OCI-LY1 (cell line): ENCODE data around the gene ATXN7.

Experiments
- H2AFZ ChIP-seq: fragments of 200-600 bp; sonication (generic), shearing (Covaris generic); 2 replicates; pipeline ENCODE4 v1.6.0; 2014; ENCODE audit warnings: antibody characterized with exemption, mild to moderate bottlenecking, low read length
- H3F3A ChIP-seq: fragments of 200-600 bp; sonication (generic), shearing (Covaris generic); 2 replicates; pipeline ENCODE4 v1.6.0; 2014; ENCODE audit warnings: mild to moderate bottlenecking, antibody characterized with exemption, low read length, moderate library complexity; ENCODE audit not compliant: insufficient read depth
- H3K27ac ChIP-seq: fragments of 200-600 bp; sonication (generic); 2 replicates; pipeline ENCODE4 v1.5.1; 2014; ENCODE audit warnings: low read length, mixed run types, mild to moderate bottlenecking, low read depth; ENCODE audit not compliant: poor library complexity, severe bottlenecking
- H3K27me3 ChIP-seq: fragments of 200-600 bp; sonication (generic); 2 replicates; pipeline ENCODE4 v1.6.0; 2014; ENCODE audit warnings: antibody characterized with exemption, mild to moderate bottlenecking, low read length, moderate library complexity; ENCODE audit not compliant: insufficient read depth
- H3K36me3 ChIP-seq: fragments of 200-600 bp; sonication (generic); 2 replicates; pipeline ENCODE4 v1.6.1; 2014; ENCODE audit warnings: mild to moderate bottlenecking, antibody characterized with exemption, low read length, moderate library complexity, mixed read lengths; ENCODE audit not compliant: insufficient read depth
- H3K4me1 ChIP-seq: fragments of 200-600 bp; sonication (generic); 2 replicates; pipeline ENCODE4 v1.5.1; 2014; ENCODE audit warnings: mild to moderate bottlenecking, low read length, moderate library complexity; ENCODE audit not compliant: insufficient read depth, severe bottlenecking
- H3K4me2 ChIP-seq: fragments of 200-600 bp; sonication (generic), shearing (Covaris generic); 2 replicates; pipeline ENCODE4 v1.6.1; 2014; ENCODE audit warnings: low read length
- H3K4me3 ChIP-seq: fragments of 200-600 bp; sonication (generic); 2 replicates; pipeline ENCODE4 v1.5.1; 2014; ENCODE audit warnings: low read length, low read depth, mild to moderate bottlenecking, mixed read lengths; ENCODE audit not compliant: poor library complexity, severe bottlenecking
- H3K79me2 ChIP-seq: fragments of 200-600 bp; shearing (Covaris generic); 2 replicates; pipeline ENCODE4 v1.6.1; 2016; ENCODE audit warnings: mixed run types, low read length, mixed read lengths; ENCODE audit not compliant: insufficient read depth
- H3K9ac ChIP-seq: fragments of 200-600 bp; sonication (generic), shearing (Covaris generic); 2 replicates; pipeline ENCODE4 v1.6.1; 2014; ENCODE audit warnings: mild to moderate bottlenecking, low read length, mixed read lengths
- H3K9me2 ChIP-seq: fragments of 200-600 bp; sonication (generic), shearing (Covaris generic); 2 replicates; pipeline ENCODE4 v1.6.1; 2014; ENCODE audit warnings: low read depth, mild to moderate bottlenecking, low read length, mixed read lengths
- H3K9me3 ChIP-seq: fragments of 200-600 bp; shearing (Covaris generic); 2 replicates; pipeline ENCODE4 v1.6.1; 2014; ENCODE audit warnings: low read length, mixed read lengths
- H4K20me1 ChIP-seq: fragments of 200-600 bp; sonication (generic), shearing (Covaris generic); 2 replicates; pipeline ENCODE4 v1.6.0; 2016; ENCODE audit warnings: mild to moderate bottlenecking, low read length; ENCODE audit not compliant: insufficient read depth
- EZH2 ChIP-seq: fragments of 200-600 bp; sonication (generic), shearing (Covaris generic); IDR thresholded peaks from 2 replicates; pipeline ENCODE4 v1.8.0; 2017; ENCODE audit warnings: borderline replicate concordance, mixed run types, mild to moderate bottlenecking, antibody characterized with exemption, low read length, moderate library complexity, mixed read lengths
- TF ChIP-seq, protein P1 (sequence below): fragments of 200-600 bp; sonication (generic), shearing (Covaris generic); IDR thresholded peaks from 2 replicates; pipeline ENCODE4 v1.5.1; 2017; ENCODE audit warnings: mild to moderate bottlenecking, antibody characterized with exemption, low read length, moderate library complexity, mixed read lengths

The ATXN7 gene

DNA sequence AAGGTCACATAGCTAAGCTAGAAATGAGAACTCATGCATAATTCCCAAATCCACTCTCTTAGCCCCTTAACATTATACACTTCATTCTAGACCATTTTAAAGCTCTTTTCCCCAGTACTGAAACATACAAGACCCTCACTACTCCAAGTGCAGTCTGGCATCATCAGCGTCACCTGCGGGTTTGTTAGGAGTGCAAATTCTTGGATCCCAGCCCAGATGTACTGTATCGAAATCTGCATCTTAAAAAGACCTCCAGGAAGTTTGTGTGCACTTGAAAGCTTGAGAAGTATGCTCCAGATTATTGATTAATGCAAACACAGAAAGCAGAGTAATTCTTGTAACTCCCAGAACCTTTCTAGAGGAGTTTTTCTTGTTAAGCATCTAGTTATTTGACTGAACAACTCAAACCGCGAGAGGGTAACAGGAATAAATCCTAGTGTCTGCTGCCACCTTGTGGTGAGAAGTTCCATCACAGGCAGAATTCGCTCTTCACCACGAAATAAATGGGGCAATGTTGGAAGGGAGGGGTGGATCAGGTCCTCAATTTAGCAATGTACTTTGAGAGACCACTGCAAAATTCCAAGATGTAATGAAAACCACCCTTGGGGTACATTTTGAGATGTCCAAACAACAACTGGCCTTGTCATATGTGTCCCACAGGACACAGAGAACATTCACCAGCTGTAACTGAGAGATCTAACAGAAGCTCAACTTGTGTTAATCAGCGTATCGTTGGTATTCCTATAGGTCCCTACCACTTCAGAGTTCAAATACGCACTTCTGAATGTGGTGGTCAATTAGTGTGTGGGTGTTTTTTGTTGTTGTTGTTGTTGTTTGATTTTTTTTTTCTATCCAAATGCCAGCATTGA lies 45.2 kb upstream of the ATXN7 start:
- no peaks in the 10 kb centered on the region for H3K79me2 ChIP-seq
- no peaks in the 10 kb centered on the region for H3K27me3 ChIP-seq
- H3K9me2 ChIP-seq: no peaks in the 10 kb centered on the region
- TF ChIP-seq, protein P1, sequence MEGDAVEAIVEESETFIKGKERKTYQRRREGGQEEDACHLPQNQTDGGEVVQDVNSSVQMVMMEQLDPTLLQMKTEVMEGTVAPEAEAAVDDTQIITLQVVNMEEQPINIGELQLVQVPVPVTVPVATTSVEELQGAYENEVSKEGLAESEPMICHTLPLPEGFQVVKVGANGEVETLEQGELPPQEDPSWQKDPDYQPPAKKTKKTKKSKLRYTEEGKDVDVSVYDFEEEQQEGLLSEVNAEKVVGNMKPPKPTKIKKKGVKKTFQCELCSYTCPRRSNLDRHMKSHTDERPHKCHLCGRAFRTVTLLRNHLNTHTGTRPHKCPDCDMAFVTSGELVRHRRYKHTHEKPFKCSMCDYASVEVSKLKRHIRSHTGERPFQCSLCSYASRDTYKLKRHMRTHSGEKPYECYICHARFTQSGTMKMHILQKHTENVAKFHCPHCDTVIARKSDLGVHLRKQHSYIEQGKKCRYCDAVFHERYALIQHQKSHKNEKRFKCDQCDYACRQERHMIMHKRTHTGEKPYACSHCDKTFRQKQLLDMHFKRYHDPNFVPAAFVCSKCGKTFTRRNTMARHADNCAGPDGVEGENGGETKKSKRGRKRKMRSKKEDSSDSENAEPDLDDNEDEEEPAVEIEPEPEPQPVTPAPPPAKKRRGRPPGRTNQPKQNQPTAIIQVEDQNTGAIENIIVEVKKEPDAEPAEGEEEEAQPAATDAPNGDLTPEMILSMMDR: peak; percentile 87
- no peak for TF ChIP-seq EZH2
- no peaks in the 10 kb centered on the region for H4K20me1 ChIP-seq
- no peak overlapping the region for H2AFZ ChIP-seq
- H3K4me1 ChIP-seq: no peaks in the 10 kb centered on the region
- H3K27ac ChIP-seq: no peak overlapping the region
- H3K4me3 ChIP-seq: no peak overlapping the region
- H3K9me3 ChIP-seq: no peaks in the 10 kb centered on the region
- no peaks in the 10 kb centered on the region for H3F3A ChIP-seq
- H3K9ac ChIP-seq: no peak overlapping the region
- H3K4me2 ChIP-seq: no peak overlapping the region
- H3K36me3 ChIP-seq: no peaks in the 10 kb centered on the region

GRCh38 chr3:63819151-63819398 lies 44.6 kb upstream of the ATXN7 start, which contains the start of gene C3orf49:
Gene C3orf49 (plus strand): TSS chr3:63819299. CDS start chr3:63819472, 173 bp downstream.
- Histone ChIP-seq H4K20me1 (no peaks in the 10 kb centered on the region), H3K4me2 (no peak within 1 kb of the TSS), H3K9ac (no peak within 1 kb of the TSS), H3K9me2 (no peaks in the 10 kb centered on the region), H3K4me3 (no peak within 1 kb of the TSS), H3K27me3 (no peaks in the 10 kb centered on the region), H3K79me2 (no peaks in the 10 kb centered on the region), H3F3A (no peaks in the 10 kb centered on the region), H3K27ac (no peak within 1 kb of the TSS), H3K36me3 (no peaks in the 10 kb centered on the region), H3K9me3 (no peaks in the 10 kb centered on the region), H3K4me1 (no peaks in the 10 kb centered on the region), H2AFZ (no peak within 1 kb of the TSS)
- no peak for TF ChIP-seq EZH2
- TF ChIP-seq, protein P1: no peak

DNA sequence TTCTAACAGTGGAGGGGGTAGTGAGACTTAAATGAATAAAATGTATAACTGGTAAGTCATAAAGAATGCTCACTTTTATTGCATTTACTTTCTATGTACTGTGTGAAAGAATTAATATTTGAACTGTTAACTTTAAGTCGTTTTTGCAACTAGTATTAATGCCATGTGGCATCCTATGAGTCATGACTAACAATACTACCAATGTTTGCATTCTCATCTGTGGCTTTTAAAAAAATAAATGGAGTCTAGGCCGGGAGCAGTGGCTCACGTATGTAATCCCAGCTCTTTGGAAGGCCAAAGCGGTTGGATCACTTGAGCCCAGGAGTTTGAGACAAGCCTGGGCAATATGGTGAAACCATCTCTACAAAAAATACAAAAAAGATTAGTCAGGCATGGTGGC lies 39.4 kb upstream of the ATXN7 start:
- no peak for TF ChIP-seq EZH2
- TF ChIP-seq, protein P1: no peak
- Histone ChIP-seq H3K4me2 (no peak overlapping the region), H2AFZ (no peak overlapping the region)

More for the DNA sequence above, 39.4 kb upstream of the ATXN7 start:
- Histone ChIP-seq H3F3A (no peaks in the 10 kb centered on the region), H3K4me1 (no peaks in the 10 kb centered on the region), H3K36me3 (peaks cover 9% of the 10 kb centered on the region; the same call in 1 of the 2 replicates), H3K9me2 (no peaks in the 10 kb centered on the region), H3K9ac (no peak overlapping the region), H3K79me2 (no peaks in the 10 kb centered on the region), H3K27ac (no peak overlapping the region), H3K27me3 (no peaks in the 10 kb centered on the region), H3K4me3 (no peak overlapping the region), H4K20me1 (no peaks in the 10 kb centered on the region), H3K9me3 (no peaks in the 10 kb centered on the region)
